Uterus (tissue), 2 donors: ENCODE measurements around the gene CSHL1.
"Not testable (repeated sequence)": the region's sequence is repeated elsewhere in the genome, so short reads cannot be mapped to it uniquely, and the experiment has no call there.

Source experiments
- CTCF ChIP-seq, 4 experiments: fragments of 200-600 bp in 2 of 4; fragments of 450-650 bp in 2 of 4; sonication (generic) in 2 of 4; IDR thresholded peaks; one replicate each; pipeline ENCODE4 v1.5.1; 2016 to 2019; ENCODE audit warnings: antibody characterized with exemption in 4 of 4, mild to moderate bottlenecking in 2 of 4, moderate library complexity in 1 of 4
- POLR2A ChIP-seq, 2 donors: fragments of 450-650 bp; IDR thresholded peaks; one replicate each; pipeline ENCODE4 v1.6.1; 2016; ENCODE audit warnings: antibody characterized with exemption in 2 of 2, mild to moderate bottlenecking in 1 of 2, moderate library complexity in 1 of 2

DNA sequence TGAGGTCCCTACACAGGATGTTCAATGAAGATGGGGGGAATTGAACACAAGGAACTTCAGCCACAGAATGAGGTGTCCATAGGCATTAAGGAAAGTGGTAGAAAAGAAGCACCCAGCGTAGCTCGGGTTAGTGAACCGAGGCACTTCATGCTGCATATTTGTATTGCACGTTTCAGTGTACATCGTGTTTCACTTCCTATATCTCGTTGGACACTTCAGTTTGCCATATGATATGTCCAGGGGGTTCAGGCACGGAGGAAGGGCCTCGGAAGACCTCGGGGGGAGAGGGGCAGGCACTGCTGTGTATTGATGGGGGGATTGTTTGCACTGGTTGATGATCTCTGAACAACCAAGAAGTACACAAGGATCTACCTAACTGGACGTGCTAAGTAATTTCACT lies 4.7 kb upstream of the CSHL1 start:
- TF ChIP-seq CTCF, POLR2A (IDR thresholded peaks at IDR 0.05): not testable (repeated sequence)
